Activated T-cell treated with anti-CD3 and anti-CD28 coated beads for 24 hours (primary cell): ENCODE data around the gene MYO9A.

ENCODE experiments used
- DNase-seq: peaks from one replicate; pipeline ENCODE4 v3.0.0-alpha.2; 2020; ENCODE audit warnings: low read depth

The MYO9A gene

DNA sequence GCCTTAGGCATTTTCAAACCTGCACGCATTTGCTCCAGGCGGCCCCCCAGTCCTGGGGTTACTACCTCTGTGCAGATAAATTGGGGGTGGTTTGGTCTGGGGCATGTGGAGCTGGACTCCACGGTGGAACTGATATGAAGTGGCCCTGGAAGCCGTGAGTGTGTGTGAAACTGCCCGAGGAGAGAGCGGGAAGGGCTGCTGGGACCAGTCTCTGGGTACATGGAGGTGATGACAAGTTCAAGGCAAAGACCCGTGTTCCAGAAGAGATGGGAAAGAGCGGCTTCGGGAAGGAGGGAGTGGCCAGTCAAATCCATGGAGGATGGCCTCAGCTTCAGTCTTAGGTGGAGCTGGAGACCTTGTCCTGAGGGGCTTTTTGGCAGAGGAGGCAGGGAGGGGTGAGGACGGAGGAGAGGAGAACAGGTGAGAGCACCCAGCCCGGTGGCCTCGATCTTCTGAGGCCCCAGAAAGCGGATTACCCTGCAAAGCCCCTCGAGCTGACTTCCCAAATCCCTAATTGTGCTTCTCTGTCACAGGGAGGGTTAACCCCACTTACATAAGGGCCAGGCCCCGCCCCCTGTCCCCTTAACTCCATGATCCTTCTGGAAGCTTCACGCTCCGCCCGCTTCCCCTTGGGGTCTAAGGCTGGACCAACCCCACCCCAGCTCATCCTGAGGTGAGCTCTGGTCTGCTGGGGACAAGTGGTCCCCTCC, 309.5 kb downstream of the MYO9A start:
- DNase-seq, result no peak

DNA sequence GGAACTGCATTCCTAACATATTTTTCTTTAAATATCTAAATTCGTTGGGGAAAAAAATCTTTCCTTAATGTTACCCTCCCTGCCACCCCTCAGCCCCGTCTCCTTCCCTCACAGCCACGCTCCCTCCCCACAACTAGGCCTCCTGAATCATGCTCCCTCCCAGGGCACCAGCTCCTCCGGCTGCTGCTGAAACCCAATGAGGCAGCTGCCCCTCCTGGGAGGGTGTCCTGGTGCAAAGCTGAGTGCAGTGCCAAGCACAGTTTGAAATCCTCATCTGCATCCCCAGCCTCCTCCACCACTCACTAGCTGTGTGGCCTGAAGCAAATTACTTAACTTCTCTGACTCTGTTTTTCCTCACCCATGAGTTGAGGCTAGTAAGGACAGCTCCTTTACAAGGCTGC, 310.3 kb downstream of the MYO9A start:
- no peak for DNase-seq

DNA sequence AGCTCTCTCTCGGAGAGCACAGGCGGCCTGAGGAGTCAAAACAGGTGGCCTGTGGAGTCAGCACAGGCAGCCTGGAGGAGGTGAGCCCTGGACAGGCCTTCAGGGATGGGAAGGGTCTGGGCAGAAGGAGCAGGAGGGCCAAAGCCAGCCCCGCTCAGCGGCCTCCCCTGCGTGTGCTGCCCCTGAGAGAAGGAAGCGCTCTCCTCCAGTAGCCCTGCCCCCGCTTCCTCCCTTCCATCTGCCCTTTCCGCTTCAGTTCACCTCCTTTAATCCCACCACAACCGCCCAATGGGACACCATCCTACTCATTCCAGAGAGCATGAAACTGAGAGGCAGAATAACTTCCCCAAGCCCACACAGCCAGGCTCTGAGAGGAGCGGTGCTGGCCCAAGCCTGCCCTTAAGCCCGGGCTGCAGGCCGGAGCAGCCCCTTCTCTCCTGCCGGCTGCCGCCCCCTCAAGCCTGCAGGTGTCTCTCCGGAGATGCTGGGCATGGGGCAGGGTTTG, 310.8 kb downstream of the MYO9A start:
- no peak for DNase-seq

DNA sequence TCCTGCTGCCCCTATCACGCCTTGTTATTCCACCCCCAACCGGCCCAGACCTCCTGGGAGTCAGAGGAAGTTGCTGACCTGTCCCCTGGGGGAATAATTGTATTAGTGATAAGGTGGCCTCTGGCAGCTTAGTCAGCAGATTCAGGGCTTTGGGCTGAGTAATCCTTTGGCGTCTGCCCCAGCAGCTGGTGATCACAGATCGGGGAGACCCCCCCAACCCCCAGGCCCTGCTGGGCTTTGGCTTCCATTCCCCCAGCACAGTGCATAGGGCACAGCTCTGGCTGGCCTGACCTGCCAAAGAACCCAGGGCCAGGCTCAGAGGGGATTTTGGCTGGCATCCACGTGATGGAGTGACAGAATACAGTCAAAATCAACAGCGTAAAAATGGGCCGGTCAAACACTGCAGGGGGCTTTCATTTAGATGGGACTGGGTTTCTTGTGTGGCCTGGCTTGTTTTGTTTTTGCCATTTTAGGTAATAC, 311.5 kb downstream of the MYO9A start:
- no peak for DNase-seq

DNA sequence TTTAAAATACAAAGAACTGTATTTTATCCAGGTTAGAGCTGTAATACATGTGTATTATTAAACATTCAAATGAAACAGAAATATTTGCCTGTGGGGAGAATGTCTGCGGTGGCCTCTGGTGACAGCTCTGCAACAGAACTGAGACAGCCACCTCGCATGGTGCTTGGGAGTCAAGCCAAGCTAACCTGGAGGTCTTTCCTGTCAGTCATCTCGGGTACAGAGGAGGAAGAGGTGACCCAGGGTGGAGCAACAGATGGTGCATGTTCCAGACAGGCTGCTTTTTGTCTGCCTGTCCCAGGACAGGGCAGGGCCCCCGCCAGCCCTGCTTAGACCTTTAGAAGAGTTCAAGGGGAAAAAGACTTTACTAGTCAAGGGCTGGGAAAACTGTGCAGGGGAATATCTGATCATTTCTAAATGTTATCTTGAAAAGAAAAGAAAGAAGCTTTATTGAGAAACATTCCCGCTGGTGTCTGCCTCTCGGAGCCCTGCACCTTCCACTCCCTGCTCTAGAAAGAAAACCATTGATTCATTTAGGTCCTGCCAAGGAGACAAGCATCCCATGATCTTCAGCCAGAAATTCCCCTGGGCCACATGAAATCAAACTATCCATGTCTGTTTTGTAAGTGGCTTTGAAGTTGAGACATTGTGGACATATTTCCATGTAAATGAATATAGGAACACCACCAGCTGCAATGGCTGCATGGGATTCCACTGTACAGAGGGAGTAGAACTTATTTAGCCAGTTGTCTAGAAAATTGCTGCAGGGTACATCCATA, 313.1 kb downstream of the MYO9A start:
- DNase-seq, result no peak

DNA sequence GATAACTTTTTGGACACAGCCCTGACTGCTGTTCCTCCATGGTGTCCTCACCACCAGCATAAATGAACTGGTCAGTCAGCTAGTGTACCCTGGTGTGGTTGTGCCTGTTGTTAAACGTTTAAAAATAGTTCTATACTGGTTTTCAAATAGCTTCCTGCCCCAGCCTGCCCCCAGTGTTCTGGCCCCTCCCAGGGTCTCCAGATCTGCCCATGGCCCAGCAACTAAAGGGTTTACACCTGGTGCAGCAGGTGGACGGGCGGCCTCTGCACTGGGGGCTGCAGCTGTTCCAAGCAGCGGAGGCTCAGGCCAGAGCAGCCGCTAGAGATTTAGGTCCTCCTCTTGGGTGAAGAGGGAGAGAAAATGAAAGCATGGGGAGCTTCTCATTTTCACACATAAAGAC, 313.7 kb downstream of the MYO9A start:
- no peak for DNase-seq

DNA sequence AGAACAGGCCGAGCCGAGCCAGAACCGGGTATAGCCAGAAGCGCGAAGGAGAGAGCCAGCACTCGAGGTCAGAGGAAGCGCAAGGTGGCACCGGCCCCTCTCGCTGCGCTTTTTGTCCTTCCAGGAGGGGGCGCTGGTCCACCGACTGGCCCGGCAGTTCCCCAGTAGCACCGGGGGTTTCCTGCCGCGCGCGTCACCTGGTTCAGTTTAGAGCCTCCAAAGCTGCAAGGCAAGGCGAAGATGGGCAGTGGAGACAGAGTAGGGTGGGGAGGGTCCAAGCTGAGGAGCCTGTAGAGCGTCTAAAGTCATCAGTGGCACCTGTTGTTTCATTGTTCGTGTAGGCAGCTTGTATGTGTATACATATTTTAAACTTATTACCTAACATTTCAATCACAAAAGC, 315.2 kb downstream of the MYO9A start:
- no peak for DNase-seq

DNA sequence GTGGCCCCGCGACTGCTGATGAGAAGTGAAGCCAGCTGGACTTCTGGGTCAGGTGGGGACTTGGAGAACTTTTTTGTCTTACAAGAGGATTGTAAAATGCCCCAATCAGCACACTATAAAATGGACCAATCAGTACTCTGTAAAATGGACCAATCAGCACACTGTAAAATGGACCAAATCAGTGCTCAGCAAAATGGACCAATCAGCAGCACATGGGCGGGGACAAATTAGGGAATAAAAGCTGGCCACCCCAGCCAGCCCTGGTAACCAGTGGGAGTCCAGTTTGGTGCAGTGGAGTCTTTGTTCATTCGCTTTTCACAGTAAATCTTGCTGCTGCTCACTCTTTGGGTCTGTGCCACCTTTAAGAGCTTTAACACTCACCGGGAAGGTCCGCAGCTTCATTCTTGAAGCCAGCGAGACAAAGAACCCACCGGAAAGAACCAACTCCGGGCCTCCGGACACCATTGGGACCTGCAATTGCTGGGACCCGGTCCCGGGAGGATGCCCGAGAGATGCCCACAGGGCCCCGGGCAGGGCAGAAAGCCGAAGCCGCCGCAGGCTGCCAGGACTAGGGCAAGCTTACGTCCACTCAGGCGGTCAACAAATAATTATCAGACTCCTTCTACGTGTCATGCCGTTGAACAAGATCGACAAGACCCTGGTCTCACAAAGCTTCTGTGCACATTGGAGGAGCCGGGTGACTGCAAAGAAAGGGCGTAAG, 315.9 kb downstream of the MYO9A start:
- DNase-seq, result no peak

DNA sequence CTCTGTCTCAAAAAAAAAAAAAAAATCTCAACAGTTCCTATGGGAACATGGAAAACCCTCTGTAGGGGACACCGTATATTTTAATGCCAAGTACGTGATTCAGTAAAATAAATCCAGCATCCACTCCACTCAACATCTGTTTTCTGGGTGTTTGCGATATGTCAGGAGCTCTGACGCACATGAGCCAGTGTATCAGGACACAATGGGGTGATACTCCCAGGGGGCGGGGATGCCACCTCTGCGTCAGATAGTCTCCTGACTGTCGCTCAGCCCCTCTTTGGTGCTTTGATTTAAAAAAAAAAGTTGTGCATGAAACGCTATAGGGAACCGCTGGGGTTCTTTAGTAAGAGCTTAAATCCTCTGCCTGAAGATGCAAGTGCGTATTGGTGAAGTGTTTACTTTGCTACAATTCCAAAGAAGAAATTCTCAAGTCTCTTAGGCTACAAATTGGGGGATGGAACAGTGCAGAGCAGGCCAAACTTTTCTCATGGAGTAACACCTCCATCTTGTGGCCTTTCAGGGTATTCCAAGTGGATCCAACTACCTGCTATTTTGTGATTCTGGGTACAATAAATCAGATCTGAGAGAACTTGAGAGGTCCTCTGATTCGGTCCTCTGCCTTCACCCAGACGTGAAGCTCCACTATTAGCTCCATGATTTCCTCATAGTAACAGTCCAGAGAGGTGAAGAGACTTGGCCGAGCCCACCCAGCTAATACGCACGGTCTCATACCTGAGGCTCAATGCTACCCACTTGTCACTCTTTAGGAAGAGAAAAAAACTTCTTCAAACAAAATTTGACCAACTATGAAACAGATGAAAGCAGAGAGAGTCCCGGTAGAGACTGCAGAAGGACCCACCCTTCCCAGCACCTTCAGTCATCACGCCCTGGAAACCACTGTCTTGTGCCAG, 316.9 kb downstream of the MYO9A start:
- no peak for DNase-seq

DNA sequence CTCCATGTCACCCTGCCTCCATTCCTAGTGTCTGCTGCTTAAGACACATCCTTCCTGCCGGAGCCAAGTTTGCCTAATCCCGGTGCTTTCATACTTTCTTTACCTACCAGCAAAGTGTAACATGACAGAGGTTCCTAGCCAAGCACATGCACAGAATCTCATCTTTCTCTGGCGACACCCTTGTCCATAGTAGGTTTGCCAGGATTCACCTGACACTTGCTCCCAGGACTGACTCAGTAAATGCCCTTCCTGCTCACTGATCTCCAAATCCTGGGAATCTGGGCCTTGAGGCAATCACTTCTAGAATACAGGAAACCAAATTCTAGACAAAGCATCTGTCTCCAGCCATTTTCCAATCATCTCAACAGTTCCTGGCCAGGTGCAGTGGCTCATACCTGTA, 317.8 kb downstream of the MYO9A start:
- DNase-seq, result no peak

DNA sequence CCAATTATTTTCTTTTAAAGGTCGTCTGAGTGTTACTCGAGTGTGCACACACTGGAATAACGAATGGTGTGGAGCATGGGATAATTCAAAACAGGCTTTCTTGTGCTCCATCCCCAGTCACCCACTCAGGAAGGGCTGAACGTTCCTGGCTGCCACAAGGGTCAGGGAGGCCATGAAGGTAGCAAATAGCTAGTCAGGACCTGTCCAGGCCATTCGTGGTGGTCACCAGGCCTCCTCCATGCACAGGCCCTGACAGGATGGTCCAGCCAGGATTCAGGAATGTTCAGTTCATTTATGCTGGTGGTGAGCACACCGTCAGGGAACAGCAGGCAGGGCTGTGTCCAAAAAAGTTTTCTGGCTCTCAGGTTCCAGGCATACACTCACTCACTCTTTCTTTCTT, 319.3 kb downstream of the MYO9A start:
- no peak for DNase-seq

DNA sequence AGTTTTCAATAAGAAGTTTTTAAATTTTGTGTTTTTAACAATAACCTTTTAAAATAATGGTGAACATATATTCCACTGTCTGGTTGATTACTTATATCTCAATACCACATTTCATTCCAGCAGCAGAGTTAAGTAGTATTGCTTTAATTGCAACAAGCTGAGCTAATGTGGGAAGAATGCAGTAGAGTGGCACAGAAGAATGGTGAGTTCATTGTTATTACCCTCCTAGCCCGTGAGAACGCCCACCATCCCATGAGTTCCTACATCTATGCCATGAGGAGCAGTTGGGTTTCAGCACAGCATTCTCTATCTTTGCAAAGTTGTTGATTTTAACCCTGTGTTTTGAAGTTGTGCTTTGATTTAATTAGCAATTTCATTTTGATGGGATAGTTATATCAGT, 325.4 kb downstream of the MYO9A start:
- no peak for DNase-seq

DNA sequence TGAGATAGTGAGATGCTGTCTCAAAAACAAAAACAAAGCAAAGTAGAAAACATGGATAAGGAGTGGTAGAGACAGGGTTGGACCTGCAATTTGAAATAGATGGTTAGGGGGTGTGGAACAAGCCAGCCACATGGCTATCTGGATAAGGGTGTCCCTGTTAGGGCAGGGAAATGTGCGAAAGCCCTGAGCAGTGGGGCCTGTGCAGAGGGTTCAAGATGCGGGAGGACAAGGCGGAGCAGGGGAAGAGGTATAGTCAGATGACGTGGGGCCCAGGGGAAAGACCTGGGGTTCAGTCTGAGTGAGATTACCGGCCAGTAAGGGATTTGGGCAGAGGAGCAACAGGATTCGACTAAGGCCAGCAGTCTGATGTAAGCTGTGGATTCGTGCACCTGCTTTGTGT, 326.0 kb downstream of the MYO9A start:
- no peak for DNase-seq

DNA sequence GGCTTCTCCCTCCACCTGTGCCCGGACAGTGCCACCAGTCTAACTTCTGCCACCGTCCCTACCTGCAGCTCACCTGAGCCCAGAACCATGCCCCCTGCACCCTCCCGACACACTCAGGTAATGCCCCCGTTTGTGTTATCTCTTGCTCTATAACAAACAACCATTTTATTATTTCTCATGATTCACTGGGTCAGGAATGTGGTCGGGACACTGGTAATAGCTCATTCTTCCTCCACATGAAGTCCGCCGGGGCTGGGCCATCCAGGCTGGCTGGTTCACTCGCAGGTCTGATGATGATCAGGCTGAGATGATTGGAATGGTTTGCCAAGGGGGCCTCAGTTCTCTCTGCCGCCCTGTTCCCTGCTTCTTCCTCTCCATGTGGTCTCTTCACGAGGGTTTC, 327.9 kb downstream of the MYO9A start:
- DNase-seq, result no peak

DNA sequence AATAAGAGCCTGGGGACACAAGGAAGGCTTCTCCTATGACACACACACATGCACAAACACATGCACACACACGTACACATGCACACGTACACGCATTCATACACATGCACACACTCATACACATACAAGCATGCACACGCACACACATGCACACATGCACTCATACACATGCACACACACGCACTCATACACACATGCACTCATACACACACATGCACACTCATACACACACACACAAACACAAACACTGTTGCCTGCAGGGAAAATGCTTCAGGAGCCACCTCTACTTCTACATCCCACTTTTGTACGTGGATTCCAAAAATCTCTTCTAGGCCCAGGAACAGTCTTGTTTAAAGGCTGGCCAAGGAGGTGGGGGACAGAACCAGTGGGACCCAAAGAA, 328.3 kb downstream of the MYO9A start:
- no peak for DNase-seq

DNA sequence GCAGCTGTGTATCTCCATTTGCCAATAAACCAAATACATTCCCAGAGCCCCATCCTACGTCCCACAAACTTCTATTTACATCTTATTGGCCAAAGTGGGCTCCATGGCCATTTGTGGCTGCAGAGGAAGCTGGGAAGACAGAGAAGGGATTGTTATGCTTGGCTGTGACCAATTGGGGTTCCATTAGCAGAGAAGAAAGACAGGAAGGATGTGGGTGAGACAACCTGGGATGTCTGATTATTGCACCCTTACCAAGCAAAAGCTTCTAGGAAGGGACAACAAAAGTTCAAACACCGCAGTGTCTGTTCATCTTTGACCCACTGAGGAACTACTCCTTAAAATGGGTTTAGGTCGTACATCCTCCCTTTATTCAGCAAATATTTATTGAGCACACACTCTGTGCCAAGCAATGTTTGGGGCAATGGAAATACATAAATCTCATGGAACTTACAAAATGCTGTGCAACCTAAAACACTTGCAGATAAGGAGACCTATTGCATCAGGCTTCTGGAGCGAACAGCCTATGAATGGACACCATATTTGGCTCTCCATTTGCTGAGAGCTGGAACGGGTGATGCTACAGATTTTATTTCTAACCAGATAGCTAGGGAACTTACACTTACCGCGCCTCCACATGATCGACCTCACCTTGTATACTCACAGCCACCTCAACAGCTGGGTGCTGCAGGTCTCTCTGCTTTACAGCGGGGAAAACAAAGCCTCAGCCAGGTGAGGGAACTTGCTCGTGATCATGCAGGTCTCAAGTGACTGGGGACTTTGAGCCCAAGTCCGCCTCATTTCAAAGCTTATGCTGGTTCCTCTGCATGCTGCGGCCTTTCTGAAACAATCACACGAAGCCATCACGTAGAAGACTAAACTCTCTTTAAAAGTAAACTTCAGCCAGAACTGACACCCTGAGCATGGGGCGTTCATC, 329.0 kb downstream of the MYO9A start:
- no peak for DNase-seq

DNA sequence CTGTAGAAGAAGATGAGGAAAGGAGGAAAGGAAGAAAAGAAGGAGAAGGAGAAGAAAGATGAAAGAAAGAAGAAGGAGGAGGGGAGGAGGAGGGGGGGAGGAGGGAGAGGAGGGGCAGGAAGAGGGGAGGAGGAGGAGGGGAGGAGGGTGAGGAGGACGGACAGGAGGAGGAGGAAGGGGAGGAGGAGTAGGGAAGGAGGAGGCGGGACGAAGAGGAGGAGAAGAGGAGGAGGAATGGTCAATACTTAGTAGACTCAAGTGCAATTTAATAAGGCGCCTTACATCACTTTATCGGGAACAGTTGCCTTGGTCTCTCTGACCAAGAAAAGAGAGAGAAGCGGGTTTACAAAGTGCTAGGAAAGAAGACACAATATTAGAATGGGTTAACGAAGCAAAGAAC, 331.3 kb downstream of the MYO9A start:
- no peak for DNase-seq

DNA sequence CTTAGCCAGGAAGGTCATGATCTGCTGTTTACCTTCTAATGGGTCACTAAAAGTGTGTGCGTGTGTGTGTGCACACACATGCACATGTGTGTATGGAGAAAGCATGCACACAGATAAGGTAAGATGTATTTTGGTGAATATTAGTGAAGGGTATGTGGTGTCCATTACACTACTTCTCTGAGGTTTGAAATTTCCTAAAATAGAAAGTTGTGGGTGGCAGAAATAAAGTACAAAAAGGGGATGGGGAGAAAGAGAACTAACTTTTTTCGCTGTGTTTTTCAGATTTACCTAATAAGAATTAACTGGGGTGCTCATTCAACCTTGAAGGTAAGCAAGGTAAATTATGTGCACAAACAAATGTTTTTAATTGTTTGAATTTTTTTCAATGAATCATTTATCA, 332.0 kb downstream of the MYO9A start:
- DNase-seq, result no peak

DNA sequence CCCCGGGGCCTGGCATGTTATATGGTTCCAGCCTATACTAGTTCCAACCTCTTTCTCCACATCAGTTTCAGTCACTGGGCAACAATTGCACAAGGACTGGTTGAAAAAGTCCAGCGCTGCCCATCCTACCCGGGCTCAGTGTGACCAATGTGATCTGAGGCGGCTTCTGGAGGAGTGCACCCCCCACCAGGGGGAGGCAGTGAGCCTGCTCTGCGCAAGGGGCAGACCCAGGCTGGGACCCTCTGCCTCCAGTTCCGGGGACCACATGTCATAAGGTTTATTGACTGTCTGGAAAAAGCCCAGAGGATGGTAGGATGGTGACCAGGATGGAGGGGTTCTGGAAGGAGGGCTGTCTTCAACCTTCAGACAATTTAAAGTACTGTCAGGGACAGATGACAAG, 333.2 kb downstream of the MYO9A start:
- no peak for DNase-seq

DNA sequence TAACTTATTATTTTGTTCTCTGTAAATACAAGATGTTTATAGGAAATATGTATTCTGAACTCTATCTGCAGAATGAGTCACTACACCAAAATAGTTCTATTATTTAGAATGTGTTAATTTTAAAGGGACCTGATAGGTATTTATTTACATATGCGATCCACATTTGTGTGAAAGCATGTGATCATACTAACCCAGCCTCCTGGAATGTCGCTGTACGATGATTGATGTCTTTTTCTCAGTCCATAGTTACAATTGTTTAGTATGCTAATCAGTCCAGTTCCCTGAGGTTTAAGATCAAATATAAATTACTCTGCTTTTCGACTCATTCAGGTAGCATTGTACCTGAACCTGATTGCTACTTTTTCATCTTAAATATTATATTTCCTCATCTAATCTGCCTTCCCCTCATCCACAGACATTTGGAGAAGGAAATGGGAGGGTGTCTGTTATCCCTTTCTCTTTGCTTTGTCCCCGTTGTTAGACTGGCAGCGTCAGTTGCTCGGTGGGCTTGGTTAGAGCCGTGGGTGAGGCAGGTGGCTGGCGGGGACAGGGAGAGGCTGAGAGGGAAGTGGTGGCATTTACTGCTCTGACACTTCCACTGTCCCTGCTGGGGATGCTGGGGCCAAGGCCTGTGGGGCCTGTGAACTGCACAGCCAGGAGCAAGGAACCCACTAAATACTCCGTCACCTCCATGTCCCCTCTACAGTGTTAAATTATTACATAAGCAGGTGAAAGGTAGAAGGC, 335.4 kb downstream of the MYO9A start:
- no peak for DNase-seq
